DOHH2 (cell line): ENCODE data around the gene AMDHD1.

Experiments used
- CTCF ChIP-seq: fragments of 200-600 bp; sonication (generic); IDR thresholded peaks from one replicate; pipeline ENCODE4 v1.5.1; 2014; ENCODE audit warnings: antibody characterized with exemption, mild to moderate bottlenecking, low read depth, low read length; ENCODE audit not compliant: poor library complexity, severe bottlenecking
- EZH2phosphoT487 ChIP-seq: fragments of 200-600 bp; sonication (generic); IDR thresholded peaks from 2 replicates; pipeline ENCODE4 v1.6.1; 2017; ENCODE audit warnings: borderline replicate concordance, mild to moderate bottlenecking, antibody characterized with exemption, low read length, moderate library complexity, mixed read lengths

- TF ChIP-seq CTCF (no peak), EZH2phosphoT487 (no peak)
Measured at GRCh38 chr12:95980437-95980836, 37.3 kb downstream of the AMDHD1 start.
